Rectal smooth muscle tissue (tissue), 1 donor: Measurements from ENCODE around the gene GNG2.
A peak's percentile ranks its signal among the peaks of the same experiment; 100 is the strongest.
"Not testable (repeated sequence)": the region's sequence is repeated elsewhere in the genome, so short reads cannot be mapped to it uniquely, and the experiment has no call there.

ENCODE experiments used
- H3K27ac ChIP-seq: one replicate; pipeline ENCODE4 v1.7.0; 2013; ENCODE audit warnings: low read depth, low read length, inconsistent platforms
- H3K27me3 ChIP-seq: one replicate; pipeline ENCODE4 v1.7.0; 2013; ENCODE audit warnings: low read length; ENCODE audit not compliant: control insufficient read depth, insufficient read depth
- H3K36me3 ChIP-seq: one replicate; pipeline ENCODE4 v1.7.0; 2013; ENCODE audit warnings: low read length; ENCODE audit not compliant: control insufficient read depth, insufficient read depth
- H3K4me1 ChIP-seq: one replicate; pipeline ENCODE4 v1.7.0; 2013; ENCODE audit warnings: low read length; ENCODE audit not compliant: control insufficient read depth, insufficient read depth
- H3K4me3 ChIP-seq: one replicate; pipeline ENCODE4 v1.7.0; 2013; ENCODE audit warnings: low read length
- H3K9ac ChIP-seq: one replicate; pipeline ENCODE4 v1.7.0; 2013; ENCODE audit warnings: low read length

GNG2 gene

GRCh38 chr14:51879170-51879569 is 18.8 kb downstream of the GNG2 start:
- H3K4me1 ChIP-seq, result no peaks in the 10 kb centered on the region
- no peak overlapping the region for H3K27ac ChIP-seq
- H3K9ac ChIP-seq, result no peak overlapping the region
- no peaks in the 10 kb centered on the region for H3K36me3 ChIP-seq
- no peak overlapping the region for H3K4me3 ChIP-seq
- H3K27me3 ChIP-seq, result no peaks in the 10 kb centered on the region

- Histone ChIP-seq H3K27me3 (no peaks in the 10 kb centered on the region), H3K4me3 (no peak overlapping the region), H3K36me3 (no peaks in the 10 kb centered on the region), H3K4me1 (peaks cover 3% of the 10 kb centered on the region), H3K9ac (no peak overlapping the region), H3K27ac (peak overlapping the region; percentile 21)
Measured at GRCh38 chr14:51880835-51881580, 20.6 kb downstream of the GNG2 start.

- H3K4me3 ChIP-seq, result no peak overlapping the region
- no peaks in the 10 kb centered on the region for H3K36me3 ChIP-seq
- H3K9ac ChIP-seq, result no peak overlapping the region
- peaks cover 3% of the 10 kb centered on the region for H3K4me1 ChIP-seq
- H3K27ac ChIP-seq, result peak overlapping the region; percentile 21
- no peaks in the 10 kb centered on the region for H3K27me3 ChIP-seq
Measured at GRCh38 chr14:51881636-51882035, 21.2 kb downstream of the GNG2 start.

GRCh38 chr14:51883232-51883631 is 22.8 kb downstream of the GNG2 start:
- Histone ChIP-seq H3K4me3 (no peak overlapping the region), H3K36me3 (no peaks in the 10 kb centered on the region), H3K27ac (no peak overlapping the region), H3K9ac (no peak overlapping the region), H3K27me3 (no peaks in the 10 kb centered on the region), H3K4me1 (peaks cover 3% of the 10 kb centered on the region)

GRCh38 chr14:51884086-51884927 is 23.9 kb downstream of the GNG2 start:
- Histone ChIP-seq H3K27me3 (no peaks in the 10 kb centered on the region), H3K9ac (no peak overlapping the region), H3K27ac (peak overlapping the region; percentile 24), H3K4me3 (no peak overlapping the region), H3K36me3 (no peaks in the 10 kb centered on the region), H3K4me1 (peaks cover 3% of the 10 kb centered on the region)

- no peaks in the 10 kb centered on the region for H3K27me3 ChIP-seq
- no peak overlapping the region for H3K9ac ChIP-seq
- H3K4me3 ChIP-seq, result no peak overlapping the region
- no peaks in the 10 kb centered on the region for H3K36me3 ChIP-seq
- no peak overlapping the region for H3K27ac ChIP-seq
- H3K4me1 ChIP-seq, result no peaks in the 10 kb centered on the region
Measured at GRCh38 chr14:51889851-51890250, 29.4 kb downstream of the GNG2 start.

- no peaks in the 10 kb centered on the region for H3K36me3 ChIP-seq
- no peak overlapping the region for H3K4me3 ChIP-seq
- peaks cover 3% of the 10 kb centered on the region for H3K4me1 ChIP-seq
- no peak overlapping the region for H3K27ac ChIP-seq
- H3K9ac ChIP-seq, result no peak overlapping the region
- no peaks in the 10 kb centered on the region for H3K27me3 ChIP-seq
Measured at GRCh38 chr14:51894250-51894649, 33.8 kb downstream of the GNG2 start.

GRCh38 chr14:51895375-51895774 is 35.0 kb downstream of the GNG2 start:
- no peak overlapping the region for H3K9ac ChIP-seq
- no peak overlapping the region for H3K27ac ChIP-seq
- no peaks in the 10 kb centered on the region for H3K27me3 ChIP-seq
- H3K4me1 ChIP-seq, result peaks cover 3% of the 10 kb centered on the region
- H3K4me3 ChIP-seq, result no peak overlapping the region
- H3K36me3 ChIP-seq, result no peaks in the 10 kb centered on the region

- Histone ChIP-seq H3K9ac (no peak overlapping the region), H3K4me1 (peaks cover 3% of the 10 kb centered on the region), H3K27ac (no peak overlapping the region), H3K36me3 (no peaks in the 10 kb centered on the region), H3K4me3 (no peak overlapping the region), H3K27me3 (no peaks in the 10 kb centered on the region)
Measured at GRCh38 chr14:51897791-51898355, 37.5 kb downstream of the GNG2 start.

GRCh38 chr14:51901475-51902024 is 41.1 kb downstream of the GNG2 start:
- H3K9ac ChIP-seq, result no peak overlapping the region
- peaks cover 3% of the 10 kb centered on the region for H3K4me1 ChIP-seq
- no peak overlapping the region for H3K4me3 ChIP-seq
- H3K36me3 ChIP-seq, result no peaks in the 10 kb centered on the region
- H3K27ac ChIP-seq, result no peak overlapping the region
- H3K27me3 ChIP-seq, result no peaks in the 10 kb centered on the region

- H3K27ac ChIP-seq, H3K27me3 ChIP-seq, H3K36me3 ChIP-seq: not testable (repeated sequence)
Measured at GRCh38 chr14:51905656-51906121, 45.3 kb downstream of the GNG2 start.

GRCh38 chr14:51908086-51908485 is 47.7 kb downstream of the GNG2 start:
- no peak overlapping the region for H3K27ac ChIP-seq
- no peak overlapping the region for H3K4me3 ChIP-seq
- no peaks in the 10 kb centered on the region for H3K36me3 ChIP-seq
- H3K9ac ChIP-seq, result no peak overlapping the region
- H3K27me3 ChIP-seq, result no peaks in the 10 kb centered on the region
- peaks cover 2% of the 10 kb centered on the region for H3K4me1 ChIP-seq

More at GRCh38 chr14:51905656-51906121, 45.3 kb downstream of the GNG2 start:
- not testable (repeated sequence) for H3K9ac ChIP-seq, H3K4me3 ChIP-seq, H3K4me1 ChIP-seq
